WI38 (cell line): ENCODE measurements around the gene PRAC2.

ENCODE experiments used
- H3K4me3 ChIP-seq: 2 replicates; pipeline ENCODE4 v1.5.1; 2011; ENCODE audit warnings: low read depth, mild to moderate bottlenecking, control low read depth, low read length
- TF ChIP-seq, protein P1 (sequence below): IDR thresholded peaks from 2 replicates; pipeline ENCODE4 v1.5.1; 2012; ENCODE audit warnings: low read depth, mild to moderate bottlenecking, control low read depth, low read length

The PRAC2 gene

DNA sequence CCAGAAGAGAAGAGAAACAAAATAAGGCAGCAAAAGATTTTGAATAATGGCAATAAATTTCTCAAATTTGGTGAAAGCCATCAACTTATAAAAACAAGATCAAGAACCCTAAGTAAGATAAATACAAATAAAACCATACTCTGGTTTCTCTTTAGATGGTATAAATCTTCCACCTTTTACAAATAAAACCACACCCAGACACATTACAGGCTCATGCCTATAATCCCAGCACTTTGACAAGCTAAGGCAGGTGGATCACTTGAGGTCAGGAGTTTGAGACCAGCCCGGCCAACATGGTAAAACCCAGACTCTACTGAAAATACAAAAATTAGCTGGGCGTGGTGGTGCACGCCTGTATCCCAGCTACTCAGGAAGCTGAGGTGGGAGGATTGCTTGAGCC lies 50.3 kb downstream of the PRAC2 start:
- no peak overlapping the region for H3K4me3 ChIP-seq
- TF ChIP-seq, protein P1, sequence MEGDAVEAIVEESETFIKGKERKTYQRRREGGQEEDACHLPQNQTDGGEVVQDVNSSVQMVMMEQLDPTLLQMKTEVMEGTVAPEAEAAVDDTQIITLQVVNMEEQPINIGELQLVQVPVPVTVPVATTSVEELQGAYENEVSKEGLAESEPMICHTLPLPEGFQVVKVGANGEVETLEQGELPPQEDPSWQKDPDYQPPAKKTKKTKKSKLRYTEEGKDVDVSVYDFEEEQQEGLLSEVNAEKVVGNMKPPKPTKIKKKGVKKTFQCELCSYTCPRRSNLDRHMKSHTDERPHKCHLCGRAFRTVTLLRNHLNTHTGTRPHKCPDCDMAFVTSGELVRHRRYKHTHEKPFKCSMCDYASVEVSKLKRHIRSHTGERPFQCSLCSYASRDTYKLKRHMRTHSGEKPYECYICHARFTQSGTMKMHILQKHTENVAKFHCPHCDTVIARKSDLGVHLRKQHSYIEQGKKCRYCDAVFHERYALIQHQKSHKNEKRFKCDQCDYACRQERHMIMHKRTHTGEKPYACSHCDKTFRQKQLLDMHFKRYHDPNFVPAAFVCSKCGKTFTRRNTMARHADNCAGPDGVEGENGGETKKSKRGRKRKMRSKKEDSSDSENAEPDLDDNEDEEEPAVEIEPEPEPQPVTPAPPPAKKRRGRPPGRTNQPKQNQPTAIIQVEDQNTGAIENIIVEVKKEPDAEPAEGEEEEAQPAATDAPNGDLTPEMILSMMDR: no peak
